GM21576 (cell line): Measurements from ENCODE around the gene LYRM7.
"Not testable (repeated sequence)": the region's sequence is repeated elsewhere in the genome, so short reads cannot be mapped to it uniquely, and the experiment has no call there.

ENCODE experiments used
- ATAC-seq: cut with Tn5 transposase; IDR thresholded peaks from one replicate; pipeline ENCODE4 v1.9.1; 2021; ENCODE audit warnings: mild to moderate bottlenecking, moderate library complexity; ENCODE audit not compliant: unreplicated experiment

The LYRM7 gene

DNA sequence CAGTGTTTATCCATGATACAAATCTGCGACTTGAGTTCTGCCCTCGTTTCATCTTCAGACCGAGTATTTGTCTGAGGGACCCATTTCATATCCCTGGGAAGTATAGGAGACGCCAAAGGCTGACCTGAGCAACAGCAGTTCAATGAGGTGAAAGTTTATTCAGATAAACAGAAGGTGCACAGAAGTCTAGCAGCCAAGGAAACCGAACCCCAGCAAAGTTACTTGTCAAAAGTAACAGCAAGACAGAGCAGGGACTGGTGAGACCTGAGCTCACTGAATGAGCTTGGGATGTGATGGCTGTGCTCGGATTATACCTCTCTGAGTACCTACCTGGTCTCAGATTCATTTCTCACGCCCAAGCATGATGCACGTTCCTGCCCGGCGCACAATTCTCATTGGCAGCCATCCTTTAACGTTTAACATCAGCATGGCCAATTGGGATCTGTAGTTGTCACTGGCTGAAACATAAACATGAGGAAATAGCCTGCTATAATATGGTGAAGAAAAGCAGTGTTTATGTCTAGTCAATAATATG lies 599 bp downstream of the LYRM7 start:
- ATAC-seq: no peak

DNA sequence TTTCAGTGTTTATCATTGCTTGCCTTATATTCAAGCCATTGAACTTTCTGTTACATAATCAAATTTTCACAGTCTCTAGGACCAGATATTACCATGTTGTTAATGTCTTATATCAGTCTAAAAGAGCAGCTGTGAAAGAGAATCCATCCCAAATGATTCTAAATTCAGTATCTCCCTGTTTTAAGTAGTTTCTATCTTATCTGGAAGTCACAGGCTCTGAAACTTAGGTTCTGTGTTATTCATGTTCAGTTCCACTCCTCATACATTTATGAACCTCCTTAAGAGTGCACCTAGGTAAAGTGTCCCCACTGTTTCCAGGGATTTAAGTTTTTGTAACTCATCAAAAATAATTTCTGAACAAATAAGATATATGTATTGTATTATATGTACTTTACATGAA lies 9.7 kb downstream of the LYRM7 start:
- no peak for ATAC-seq

DNA sequence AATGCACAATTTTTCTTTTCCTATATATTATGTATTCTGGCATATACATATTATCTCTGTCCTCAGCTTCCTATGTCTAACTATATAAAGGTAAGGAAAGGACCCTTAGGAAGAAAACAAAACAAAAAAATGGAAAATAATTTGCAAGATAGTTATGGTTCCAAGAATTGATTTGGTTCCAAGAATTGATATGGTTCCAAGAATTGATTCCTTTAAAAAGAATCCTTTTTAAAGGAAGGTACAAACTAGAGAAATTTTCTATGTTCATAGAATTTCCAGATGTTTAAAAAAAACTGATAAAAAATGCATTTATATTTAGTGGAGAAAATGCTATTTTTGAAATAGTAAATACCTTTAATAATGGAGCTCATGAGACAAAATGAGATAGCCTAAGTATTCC lies 12.1 kb downstream of the LYRM7 start:
- no peak for ATAC-seq

DNA sequence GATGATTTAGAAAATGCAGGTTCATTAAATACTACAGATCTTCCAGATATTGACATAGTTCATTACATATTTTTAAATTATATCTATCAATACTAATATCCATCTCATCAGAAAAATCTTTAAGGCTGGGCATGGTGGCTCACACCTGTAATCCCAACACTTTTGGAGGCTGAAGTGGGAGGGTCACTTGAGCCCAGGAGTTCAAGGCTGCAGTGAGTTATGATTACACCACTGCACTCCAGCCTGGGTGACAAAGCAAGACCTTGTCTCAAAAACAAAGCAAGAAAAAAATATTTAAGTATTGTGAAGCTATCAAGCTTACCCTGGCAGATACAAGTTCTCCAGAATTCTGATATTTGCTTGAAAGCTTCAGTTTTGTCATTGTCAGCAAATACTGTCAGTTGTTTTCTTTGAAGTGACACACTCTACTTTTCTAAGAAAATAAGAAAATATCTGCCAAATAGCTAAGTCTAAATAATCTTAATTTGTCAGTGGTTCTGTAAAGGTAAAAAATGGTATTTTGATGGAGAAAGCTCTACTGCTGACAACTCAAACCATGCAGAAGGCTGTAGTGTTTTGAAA lies 14.9 kb downstream of the LYRM7 start:
- no peak for ATAC-seq

DNA sequence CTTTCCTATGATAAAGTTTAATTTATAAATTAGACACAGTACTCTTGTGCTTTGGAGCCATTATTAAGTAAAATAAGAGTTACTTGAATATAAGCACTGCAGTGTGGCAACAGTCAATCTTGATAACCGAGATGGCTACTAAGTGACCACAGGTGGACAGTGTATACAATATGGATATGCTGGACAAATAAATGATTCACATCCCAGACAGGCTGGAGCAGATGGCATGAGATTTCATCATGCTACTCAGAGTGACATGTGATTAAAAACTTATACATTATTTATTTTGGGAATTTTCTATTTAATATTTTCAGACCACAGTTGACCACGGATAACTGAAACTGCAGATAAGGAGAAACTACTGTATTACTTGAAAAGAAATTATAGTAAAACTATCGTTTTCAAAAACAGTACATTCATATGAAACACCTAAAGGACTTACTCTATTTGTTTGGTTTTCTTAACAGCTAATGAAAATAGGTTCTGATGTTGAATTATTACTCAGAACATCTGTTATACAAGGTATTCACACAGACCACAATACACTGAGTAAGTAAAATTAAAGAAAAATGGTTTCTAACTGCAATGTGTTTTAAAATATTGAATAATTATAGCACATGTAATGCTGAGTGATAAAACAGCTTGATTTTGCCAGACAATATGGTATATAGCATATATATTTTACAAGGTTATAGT lies 16.0 kb downstream of the LYRM7 start:
- no peak for ATAC-seq

DNA sequence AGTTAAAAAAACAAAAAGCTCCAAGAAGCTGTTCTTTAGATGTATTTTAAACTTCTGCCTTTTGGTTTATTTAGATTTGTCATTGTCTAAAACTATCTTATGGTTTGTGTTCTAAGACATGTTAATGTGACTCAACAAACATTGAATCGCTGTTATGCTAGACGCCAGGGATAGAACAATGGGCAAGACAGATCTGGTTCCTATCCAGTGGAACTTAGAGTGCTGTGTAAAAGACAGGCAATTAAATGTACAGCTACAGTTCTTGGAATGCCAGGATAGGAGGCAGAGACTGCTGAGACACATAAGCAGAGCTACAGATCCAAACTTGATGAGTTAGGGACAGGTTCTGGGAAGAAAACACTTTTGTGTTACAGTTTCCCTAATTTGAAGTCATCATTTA lies 22.4 kb downstream of the LYRM7 start:
- no peak for ATAC-seq

DNA sequence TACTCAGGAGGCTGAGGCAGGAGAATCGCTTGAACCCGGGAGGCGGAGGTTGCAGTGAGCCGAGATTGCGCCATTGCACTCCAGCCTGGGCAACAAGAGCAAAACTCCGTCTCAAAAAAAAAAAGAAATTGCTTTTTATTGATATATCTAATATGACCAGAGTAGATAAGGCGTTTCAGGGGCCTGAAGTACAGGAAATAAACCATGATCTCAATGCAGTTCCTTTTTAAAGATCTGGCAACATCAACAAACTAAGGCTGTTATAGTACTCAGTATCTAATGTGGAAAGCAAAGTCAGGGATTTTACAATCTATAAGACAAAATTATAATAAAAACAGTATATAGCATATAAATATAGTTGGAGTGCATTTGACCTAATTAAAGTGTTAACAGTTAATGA lies 23.2 kb downstream of the LYRM7 start:
- not testable (repeated sequence) for ATAC-seq

DNA sequence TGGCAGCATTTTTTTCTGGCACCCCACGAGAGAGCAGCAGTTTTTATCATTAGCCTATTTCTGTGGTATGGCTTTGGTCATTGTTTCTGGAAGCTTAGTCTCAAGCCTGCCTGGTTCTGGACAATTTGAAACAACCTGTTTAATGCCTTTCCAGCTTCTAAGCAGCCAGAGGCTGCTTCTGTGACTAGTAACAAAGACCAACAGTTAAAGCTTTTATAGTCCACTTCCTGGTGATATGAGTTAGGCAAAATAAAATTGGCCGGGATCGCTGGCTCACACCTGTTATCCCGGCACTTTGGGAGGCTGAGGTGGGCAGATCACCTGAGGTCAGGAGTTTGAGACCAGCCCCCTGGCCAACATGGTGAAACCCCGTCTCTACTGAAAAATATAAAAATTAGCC lies 24.0 kb downstream of the LYRM7 start:
- ATAC-seq: no peak

DNA sequence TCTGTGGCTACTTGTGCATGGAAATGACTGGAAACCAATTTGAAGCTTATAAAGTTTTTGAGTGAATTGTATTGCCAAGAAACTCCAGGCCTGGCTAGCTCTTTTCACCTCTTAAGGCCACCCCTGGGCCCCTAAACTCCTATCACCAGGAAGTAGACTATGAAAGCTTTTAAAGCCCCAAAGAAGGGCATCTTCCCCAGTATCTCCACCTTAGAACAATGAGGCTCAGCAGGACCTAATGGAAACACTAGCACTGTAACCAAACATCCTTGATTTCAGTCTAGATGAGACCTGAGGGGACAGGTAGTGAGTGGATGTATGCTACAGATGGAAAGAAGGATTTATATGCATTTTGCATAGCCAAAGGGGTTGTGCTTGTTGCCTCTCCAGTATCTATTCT lies 25.0 kb downstream of the LYRM7 start:
- no peak for ATAC-seq

DNA sequence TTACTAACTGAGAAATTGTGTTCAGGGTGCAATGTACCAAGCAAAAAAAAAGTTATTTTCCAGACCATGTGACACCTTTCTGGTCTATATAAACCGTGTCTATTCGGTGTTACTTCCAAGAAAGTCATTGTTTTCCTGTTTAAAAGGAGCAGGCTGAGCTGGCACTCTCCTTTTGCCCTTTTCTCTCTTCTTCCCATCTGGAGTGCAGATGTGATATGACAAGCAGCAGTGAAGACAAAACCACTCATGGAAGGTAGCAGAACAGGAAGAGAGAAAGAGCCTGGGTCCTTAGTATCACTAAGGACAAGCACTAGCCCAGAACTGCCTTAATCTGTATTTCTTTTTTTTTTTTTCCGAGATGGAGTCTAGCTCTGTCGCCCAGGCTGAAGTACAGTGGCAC lies 25.6 kb downstream of the LYRM7 start:
- no peak for ATAC-seq

DNA sequence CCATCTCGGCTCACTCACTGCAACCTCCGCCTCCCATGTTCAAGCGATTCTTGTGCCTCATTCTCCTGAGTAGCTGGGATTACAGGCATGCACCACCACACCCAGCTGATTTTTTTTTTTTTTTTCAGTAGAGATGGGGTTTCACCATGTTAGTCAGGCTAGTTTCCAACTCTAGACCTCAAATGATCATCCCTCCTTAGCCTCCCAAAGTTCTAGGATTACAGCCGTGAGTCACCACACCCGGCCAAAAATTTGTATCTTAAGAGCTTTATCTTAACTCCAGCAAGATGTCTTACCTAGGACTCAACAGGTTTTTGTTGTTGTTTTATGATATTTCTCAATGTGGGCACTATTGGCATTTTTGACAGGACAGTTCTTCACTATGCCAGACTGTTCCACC lies 27.9 kb downstream of the LYRM7 start:
- ATAC-seq: no peak

DNA sequence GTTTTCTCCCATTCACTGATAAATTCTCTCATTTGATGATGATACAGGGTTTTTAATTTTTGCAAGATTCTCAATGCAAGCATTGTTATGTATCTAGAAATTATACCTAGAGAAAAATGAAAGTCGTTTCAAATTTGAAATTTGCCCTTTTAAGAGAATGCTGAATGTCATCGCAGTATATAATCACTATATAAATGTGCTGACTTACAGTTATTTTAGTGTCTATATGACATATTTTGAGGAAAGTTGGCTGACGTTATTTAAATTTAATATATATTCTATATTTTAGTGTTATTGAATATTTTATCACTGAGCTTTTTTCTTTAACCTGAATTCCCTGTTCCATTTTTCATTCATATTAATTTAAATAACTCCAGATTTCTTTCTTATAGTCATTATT lies 29.8 kb downstream of the LYRM7 start:
- ATAC-seq: no peak

DNA sequence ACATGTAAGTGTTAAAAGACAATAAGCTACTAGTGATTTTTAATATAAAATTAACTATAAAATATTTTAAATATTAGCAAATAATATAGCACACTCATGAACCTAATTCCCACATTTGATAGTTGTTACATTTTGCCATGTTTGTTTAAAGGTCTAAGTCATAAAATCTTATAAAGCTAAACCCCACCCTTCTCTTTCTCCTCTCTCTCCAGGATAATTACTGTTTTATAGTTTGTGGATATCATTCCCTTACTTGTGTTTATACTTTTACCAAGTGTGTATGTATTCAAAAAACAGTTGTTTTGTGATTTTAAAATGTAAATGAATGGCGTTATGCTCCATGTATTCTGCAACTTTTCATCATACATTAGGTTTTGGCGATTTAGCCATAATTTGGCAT lies 34.2 kb downstream of the LYRM7 start:
- no peak for ATAC-seq

DNA sequence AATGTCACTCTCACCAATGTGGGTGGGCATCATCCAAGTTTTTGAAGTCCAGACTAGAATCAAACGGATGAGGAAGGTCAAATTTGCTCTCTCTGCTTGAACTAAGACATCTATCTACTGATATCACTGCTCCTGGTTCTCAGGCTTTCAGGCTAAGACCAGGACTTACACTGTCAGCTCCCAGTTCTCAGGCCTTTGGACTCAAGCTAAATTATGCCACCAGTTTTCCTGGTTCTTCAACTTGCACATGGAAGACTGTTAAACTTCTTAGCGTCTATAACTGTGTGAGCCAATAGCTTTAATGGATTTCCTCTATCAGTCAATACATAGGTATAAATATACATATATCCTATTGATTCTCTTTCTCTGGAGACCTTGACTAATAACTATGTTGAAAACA lies 35.3 kb downstream of the LYRM7 start:
- ATAC-seq: no peak

DNA sequence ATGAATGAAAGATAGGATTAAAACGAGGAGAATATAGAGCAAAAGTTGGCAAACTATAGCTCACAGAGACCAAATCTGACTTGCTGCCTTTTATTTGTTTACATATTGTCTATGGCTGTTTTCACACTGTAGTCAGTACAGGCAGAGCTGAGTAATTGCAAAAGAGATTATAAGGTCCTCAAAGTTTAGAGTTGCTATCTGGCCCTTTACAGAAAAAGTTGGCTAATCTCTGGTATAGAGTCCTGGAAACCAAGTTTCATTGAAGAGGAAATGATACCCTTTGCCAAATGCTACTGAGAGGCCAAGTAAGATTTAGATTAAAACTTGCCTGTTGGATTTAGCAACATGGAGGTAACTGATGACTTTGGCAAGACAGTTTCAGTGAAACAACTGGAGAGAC lies 36.0 kb downstream of the LYRM7 start:
- no peak for ATAC-seq

DNA sequence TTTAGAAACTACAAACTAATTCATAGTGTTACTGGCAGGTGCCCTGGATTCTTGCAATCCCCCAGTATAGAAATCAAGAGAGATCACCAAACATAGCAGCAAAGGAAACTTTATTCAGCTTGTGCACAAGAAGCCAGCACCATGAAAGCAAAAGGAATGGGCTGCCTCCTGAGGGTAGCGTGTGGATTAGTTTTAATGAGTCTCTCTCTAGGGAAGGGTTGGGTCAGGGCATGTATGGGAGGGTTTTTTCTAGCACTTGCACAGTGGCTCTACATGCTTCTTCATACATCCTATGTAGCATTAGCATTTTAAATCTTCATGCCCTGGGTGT lies 38.4 kb downstream of the LYRM7 start:
- ATAC-seq: no peak

DNA sequence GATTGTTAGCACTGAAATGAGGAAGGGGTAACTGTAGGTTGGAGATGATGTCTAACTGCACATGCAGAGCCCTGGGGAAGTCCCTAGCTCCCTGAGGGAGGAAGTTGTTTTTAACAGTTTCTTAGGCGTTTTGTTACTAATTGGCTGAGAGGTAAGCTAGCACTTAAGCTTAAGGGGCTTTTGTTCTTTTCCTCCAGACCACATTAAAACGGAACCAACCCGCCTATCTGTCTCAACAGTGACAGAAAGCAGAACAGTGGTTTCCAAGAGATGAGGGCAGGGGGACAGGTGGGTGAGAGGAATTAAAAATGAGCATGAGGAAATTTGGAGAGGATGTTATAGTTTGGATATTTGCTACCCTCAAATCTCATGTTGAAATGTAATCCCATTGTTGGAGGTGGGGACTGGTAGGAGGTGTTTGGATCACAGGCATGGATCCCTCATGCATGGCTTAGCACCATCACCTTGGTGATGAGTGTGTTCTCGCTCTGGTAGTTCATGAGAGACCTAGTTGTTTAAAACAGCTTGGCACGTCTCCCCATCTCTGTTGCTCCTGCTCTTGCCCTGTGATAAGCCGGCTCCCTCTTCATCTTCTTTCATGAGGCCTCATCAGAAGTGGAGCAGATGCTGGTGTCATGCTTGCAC lies 38.9 kb downstream of the LYRM7 start:
- peak; percentile 91 for ATAC-seq

DNA sequence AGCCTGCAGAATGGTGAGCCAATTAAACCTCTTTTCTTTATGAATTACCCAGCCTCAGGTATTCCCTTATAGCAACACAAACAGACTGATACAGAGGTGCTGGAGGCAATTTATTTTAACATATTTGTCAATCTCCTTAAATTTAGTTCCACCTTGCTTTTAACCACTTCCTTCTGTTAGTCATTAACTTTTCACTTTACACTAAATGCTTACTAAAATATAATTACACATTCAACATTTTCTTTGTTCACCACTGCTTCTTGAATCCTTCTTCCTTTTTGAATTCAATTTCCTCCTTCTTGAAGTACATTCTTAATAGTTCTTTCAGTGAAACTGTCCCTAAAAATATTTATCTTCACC lies 39.4 kb downstream of the LYRM7 start:
- ATAC-seq: no peak

DNA sequence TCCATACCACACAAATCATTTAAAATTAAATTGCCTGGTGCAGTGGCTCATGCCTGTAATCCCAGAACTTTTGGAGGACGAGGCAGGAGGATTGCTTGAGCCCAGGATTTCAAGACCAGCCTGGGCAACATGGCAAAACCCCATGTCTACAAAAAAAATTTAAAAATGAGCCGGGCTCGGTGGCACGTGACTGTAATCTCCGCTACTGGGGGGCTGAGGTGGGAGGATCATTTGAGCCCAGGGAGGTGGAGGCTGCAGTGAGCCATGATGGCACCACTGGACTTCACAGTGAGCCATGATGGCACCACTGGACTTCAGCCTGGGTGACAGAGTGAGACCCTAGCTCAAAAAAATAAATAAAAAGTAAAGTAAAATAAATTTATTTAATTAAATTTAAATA lies 40.9 kb downstream of the LYRM7 start:
- ATAC-seq: no peak

DNA sequence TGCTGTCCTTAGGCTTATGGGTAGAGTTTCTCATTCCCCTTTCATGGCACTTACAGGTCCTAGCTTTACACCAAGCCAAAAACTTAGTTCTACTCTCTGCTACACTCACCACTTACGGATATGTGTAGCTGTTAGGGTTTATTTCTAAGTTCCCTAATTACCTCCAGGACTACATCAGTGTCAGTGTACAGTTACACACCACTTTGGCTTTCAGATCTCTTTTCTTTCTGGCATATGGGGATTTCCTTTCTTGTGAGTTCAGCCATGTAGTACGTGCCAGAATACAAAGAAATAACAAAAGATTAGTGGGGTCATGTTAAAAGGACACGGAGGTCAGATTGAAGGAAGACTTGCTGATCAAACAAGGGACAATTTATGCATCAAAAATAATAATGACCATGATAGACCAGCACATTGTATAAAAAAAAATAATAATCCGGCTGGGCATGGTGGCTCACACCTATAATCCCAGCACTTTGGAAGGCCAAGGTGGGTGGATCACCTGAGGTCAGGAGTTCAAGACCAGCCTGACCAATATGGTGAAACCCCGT lies 41.8 kb downstream of the LYRM7 start:
- ATAC-seq: no peak

DNA sequence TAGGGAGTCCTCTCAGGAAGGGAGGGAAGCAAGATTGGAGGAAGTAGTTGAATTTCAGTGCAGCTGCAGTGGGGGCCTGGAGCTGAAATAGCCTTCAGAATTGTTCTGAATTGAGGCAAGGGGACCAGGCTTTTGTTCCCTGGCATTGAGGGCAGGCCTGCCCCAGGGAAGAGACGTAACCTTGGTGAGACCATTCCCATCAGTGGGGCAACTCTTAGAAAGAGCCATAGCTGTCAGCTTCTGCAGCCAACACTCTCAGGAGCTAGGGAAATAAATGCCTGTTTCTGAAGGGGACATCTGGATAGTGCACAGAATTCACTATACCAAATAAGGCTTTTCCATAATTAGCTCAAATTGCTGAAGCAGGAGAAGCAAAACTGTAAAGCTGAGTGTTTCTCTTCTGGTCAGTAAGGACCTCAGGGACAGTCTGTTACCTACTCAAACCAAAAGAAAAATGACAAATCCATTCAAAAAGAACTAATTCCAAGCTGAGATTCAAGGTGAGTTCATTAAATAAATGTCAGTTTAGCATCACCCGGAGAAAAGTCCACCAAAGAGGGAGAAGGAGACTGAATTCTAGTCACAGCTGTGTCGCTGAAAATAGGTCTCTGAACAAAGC lies 44.0 kb downstream of the LYRM7 start:
- ATAC-seq: no peak

DNA sequence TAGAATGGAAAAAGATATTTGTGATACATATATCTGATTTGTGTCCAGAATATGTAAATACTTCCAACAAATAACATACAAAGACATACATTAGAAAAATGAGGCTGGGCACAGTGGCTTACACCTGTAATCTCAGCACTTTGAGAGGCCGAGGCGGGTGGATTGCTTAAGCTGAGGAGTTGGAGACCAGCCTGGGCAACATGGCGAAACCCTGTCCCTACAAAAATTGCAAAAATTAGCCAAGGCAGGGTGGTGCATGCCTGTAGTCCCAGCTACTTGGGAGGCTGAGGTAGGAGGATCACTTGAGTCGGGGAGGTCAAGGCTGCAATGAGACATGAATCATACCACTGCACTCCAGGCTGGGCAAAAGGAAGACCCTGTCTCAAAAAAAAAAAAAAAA lies 47.0 kb downstream of the LYRM7 start:
- no peak for ATAC-seq
